HUES64 (cell line): ENCODE data around the gene CD300H.

ENCODE experiments used
- H3K27ac ChIP-seq: 2 replicates; pipeline ENCODE4 v1.7.0; 2013; ENCODE audit warnings: low read depth, low read length, inconsistent platforms
- H3K27me3 ChIP-seq: 2 replicates; pipeline ENCODE4 v1.6.1; 2013; ENCODE audit warnings: mild to moderate bottlenecking, low read length; ENCODE audit not compliant: insufficient read depth
- H3K36me3 ChIP-seq: 2 replicates; pipeline ENCODE4 v1.6.1; 2013; ENCODE audit warnings: mild to moderate bottlenecking, low read length; ENCODE audit not compliant: insufficient read depth
- H3K4me1 ChIP-seq: 2 replicates; pipeline ENCODE4 v1.6.1; 2013; ENCODE audit warnings: mild to moderate bottlenecking, low read length, moderate library complexity; ENCODE audit not compliant: insufficient read depth
- H3K4me3 ChIP-seq: 2 replicates; pipeline ENCODE4 v1.5.1; 2013; ENCODE audit warnings: mild to moderate bottlenecking, low read length, moderate library complexity
- H3K9ac ChIP-seq: 2 replicates; pipeline ENCODE4 v1.6.1; 2013; ENCODE audit warnings: mild to moderate bottlenecking, low read depth, low read length
- H3K9me3 ChIP-seq: 2 replicates; pipeline ENCODE4 v1.6.1; 2013; ENCODE audit warnings: low read depth, low read length; ENCODE audit not compliant: insufficient read depth
- WGBS: fragments of 150-250, 120-280 bp; methylation state at CpG from one replicate; pipeline ENCODE4 v1.1.7; 2013; ENCODE audit warnings: missing lambda C conversion rate; 5-methylcytosine and 5-hydroxymethylcytosine counted together

Gene CD300H

GRCh38 chr17:74549343-74549742 lies 18.0 kb downstream of the CD300H start:
- no peaks in the 10 kb centered on the region for H3K27me3 ChIP-seq
- H3K36me3 ChIP-seq, result no peaks in the 10 kb centered on the region
- no peak overlapping the region for H3K27ac ChIP-seq
- H3K4me3 ChIP-seq, result no peak overlapping the region
- H3K9ac ChIP-seq, result no peak overlapping the region
- whole genome bisulfite sequencing, result 86% methylated on average over 7 of the region's 7 CpGs
- no peaks in the 10 kb centered on the region for H3K4me1 ChIP-seq
- no peaks in the 10 kb centered on the region for H3K9me3 ChIP-seq

DNA sequence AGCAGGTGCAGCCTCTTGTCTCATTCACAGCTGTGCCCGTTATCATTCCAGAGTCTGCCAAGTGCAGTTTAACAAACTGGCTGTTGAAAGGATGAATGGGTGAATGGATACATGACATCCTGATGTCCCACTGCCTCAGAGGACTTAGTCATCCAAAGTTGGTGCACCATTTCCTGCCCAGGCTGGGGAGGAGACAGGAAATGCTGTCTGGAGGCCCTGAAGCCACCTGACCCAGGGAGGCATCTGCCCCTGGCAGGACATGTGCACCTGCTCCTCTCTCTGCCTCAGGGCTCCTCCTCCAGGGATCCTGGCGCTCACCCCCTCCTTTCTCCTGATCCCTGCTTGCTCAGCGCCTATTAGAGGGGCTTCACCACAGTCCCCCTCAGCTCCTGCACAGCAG lies 19.6 kb downstream of the CD300H start:
- H3K9me3 ChIP-seq, result no peaks in the 10 kb centered on the region
- H3K4me1 ChIP-seq, result no peaks in the 10 kb centered on the region
- no peak overlapping the region for H3K4me3 ChIP-seq
- H3K27ac ChIP-seq, result no peak overlapping the region
- H3K9ac ChIP-seq, result no peak overlapping the region
- no peaks in the 10 kb centered on the region for H3K27me3 ChIP-seq
- H3K36me3 ChIP-seq, result no peaks in the 10 kb centered on the region
- WGBS, result 90% methylated on average over 3 of the region's 3 CpGs

DNA sequence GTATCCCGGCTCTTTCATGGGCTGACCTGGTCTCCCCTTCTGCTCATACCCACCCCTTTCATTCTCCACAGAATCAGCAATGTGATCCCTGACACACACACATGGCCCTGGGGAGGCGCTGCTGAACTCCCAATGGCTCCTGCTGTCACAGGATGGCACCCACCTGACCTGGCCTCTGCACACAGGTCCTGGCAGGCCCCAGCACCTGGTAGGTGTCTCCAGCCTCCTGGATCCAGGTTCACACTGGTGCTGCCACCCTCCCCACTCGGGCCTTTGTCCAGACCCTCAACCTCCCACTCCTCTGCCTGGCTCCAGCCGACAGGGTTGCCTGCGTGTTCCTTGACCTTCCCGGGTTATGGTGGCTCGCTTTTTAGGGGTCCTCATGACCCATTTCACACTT lies 20.0 kb downstream of the CD300H start:
- 91% methylated on average over 7 of the region's 7 CpGs for WGBS

GRCh38 chr17:74546586-74546985 lies 20.7 kb downstream of the CD300H start:
- WGBS, result 92% methylated on average over 7 of the region's 7 CpGs
- Histone ChIP-seq H3K4me3 (no peak overlapping the region), H3K9me3 (no peaks in the 10 kb centered on the region), H3K9ac (no peak overlapping the region), H3K27ac (no peak overlapping the region), H3K36me3 (no peaks in the 10 kb centered on the region), H3K4me1 (no peaks in the 10 kb centered on the region), H3K27me3 (no peaks in the 10 kb centered on the region)

More for the DNA sequence above, 20.0 kb downstream of the CD300H start:
- H3K27ac ChIP-seq, result no peak overlapping the region
- H3K9ac ChIP-seq, result no peak overlapping the region
- no peaks in the 10 kb centered on the region for H3K9me3 ChIP-seq
- no peak overlapping the region for H3K4me3 ChIP-seq
- H3K36me3 ChIP-seq, result no peaks in the 10 kb centered on the region
- H3K27me3 ChIP-seq, result no peaks in the 10 kb centered on the region
- H3K4me1 ChIP-seq, result no peaks in the 10 kb centered on the region

DNA sequence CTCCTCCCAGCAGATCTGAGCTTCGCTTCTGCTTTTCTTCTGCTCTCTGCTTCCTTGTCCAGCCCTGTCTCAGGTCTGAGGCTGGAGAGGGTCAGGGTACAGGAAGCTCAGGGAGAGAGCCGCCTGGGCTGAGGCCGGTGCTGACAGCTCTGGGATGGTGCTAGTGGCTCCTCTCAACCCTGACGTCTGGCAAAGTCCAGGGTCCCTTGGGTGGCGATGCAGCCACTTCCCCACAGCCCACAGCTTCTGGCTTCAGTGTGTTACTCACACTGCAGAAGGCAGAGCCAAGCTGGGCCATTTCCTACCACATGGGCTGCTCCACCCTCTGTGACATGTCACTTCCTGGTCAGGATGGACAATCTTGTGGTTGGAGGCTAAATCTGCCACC lies 21.5 kb downstream of the CD300H start, which contains the start of gene CD300C:
CD300C (minus strand) TSS at position 273 of the 388 bp plus-strand sequence. CDS start 333 bp downstream, outside the sequence.
- no peak within 1 kb of the TSS for H3K4me3 ChIP-seq
- no peaks in the 10 kb centered on the region for H3K4me1 ChIP-seq
- 88% methylated on average over 5 of the region's 5 CpGs for WGBS
- H3K27ac ChIP-seq, result no peak within 1 kb of the TSS
- no peak within 1 kb of the TSS; the same call in 1 of the 2 replicates for H3K9ac ChIP-seq
- no peaks in the 10 kb centered on the region for H3K27me3 ChIP-seq
- H3K9me3 ChIP-seq, result no peaks in the 10 kb centered on the region
- H3K36me3 ChIP-seq, result no peaks in the 10 kb centered on the region

DNA sequence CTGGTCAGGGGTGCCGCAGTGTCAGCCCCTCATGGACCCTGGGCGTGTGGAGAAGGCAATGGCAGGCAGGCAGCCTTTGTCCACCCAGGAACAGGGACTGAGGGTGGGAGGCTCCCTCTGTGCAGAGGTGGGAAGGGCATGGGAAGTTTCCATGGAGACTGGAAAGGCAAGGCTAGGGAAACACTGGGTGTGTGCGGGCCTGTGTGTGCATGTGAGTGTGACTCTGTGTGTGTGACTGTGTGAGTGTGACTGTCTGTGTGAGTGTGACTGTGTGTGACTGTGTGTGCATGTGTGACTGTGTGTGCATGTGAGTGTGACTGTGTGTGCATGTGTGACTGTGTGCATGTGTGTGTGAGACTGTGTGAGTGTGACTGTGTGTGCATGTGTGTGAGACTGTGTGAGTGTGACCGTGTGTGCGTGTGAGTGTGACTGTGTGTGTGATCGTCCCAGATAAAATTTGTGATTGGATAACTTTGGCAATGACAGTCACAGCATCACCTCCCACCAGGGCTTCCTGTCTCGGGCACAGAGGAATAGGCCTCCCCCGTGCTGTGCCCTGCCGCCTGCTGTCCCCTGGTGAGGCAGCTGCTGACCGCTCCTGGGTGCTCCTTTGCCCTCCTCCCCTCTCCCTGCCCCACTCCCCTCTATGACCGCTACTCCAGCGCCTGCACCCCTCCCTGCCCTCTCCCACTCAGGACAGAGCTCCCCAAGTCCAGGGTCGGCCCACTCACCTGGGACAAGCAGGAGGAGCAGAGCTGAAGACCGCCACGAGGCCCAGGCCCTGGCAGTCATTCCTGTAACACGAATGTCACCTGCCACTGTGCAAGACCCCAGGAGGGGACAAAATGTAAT lies 22.1 kb downstream of the CD300H start:
- whole genome bisulfite sequencing, result 92% methylated on average over 16 of the region's 16 CpGs
- Histone ChIP-seq H3K4me3 (no peak overlapping the region), H3K4me1 (no peaks in the 10 kb centered on the region), H3K9me3 (no peaks in the 10 kb centered on the region), H3K9ac (no peak overlapping the region; the same call in 1 of the 2 replicates), H3K27me3 (no peaks in the 10 kb centered on the region), H3K36me3 (no peaks in the 10 kb centered on the region), H3K27ac (no peak overlapping the region)

GRCh38 chr17:74543891-74544760 lies 23.2 kb downstream of the CD300H start:
- WGBS, result 92% methylated on average over 18 of the region's 18 CpGs
- Histone ChIP-seq H3K9me3 (no peaks in the 10 kb centered on the region), H3K9ac (no peak overlapping the region), H3K27me3 (no peaks in the 10 kb centered on the region), H3K36me3 (no peaks in the 10 kb centered on the region), H3K4me3 (no peak overlapping the region), H3K27ac (no peak overlapping the region), H3K4me1 (no peaks in the 10 kb centered on the region)

GRCh38 chr17:74543406-74543805 lies 23.9 kb downstream of the CD300H start:
- WGBS, result 82% methylated on average over 14 of the region's 14 CpGs
- Histone ChIP-seq H3K4me1 (no peaks in the 10 kb centered on the region), H3K36me3 (no peaks in the 10 kb centered on the region), H3K9ac (no peak overlapping the region), H3K27ac (no peak overlapping the region), H3K9me3 (no peaks in the 10 kb centered on the region), H3K4me3 (no peak overlapping the region), H3K27me3 (no peaks in the 10 kb centered on the region)

- no peaks in the 10 kb centered on the region for H3K9me3 ChIP-seq
- WGBS, result 93% methylated on average over 17 of the region's 17 CpGs
- no peaks in the 10 kb centered on the region for H3K4me1 ChIP-seq
- H3K9ac ChIP-seq, result no peak overlapping the region
- no peak overlapping the region for H3K27ac ChIP-seq
- H3K4me3 ChIP-seq, result no peak overlapping the region
- peaks cover 3% of the 10 kb centered on the region; the same call in 1 of the 2 replicates for H3K27me3 ChIP-seq
- H3K36me3 ChIP-seq, result no peaks in the 10 kb centered on the region
These were observed 24.5 kb downstream of the CD300H start for GRCh38 chr17:74542727-74543383.

DNA sequence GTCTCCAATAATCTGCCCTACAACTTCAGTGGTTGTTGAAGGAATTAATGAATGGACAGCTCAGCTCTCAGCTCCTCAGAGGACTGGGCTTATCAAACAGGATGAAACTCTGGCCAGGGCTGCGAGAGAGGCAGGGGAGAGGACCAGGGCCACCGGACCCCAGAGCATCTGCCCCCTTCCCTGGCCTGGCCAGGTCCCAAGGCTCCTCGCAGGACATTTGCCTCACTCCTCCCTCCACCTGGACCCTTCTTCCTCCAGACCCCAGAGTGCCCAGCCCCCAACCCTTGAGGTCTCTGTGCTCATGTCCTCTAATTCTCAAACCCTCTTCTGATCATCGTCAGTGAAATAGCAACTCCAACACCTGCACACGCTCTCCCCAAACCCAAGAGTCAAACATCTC lies 25.1 kb downstream of the CD300H start:
- WGBS, result 93% methylated on average over 5 of the region's 5 CpGs
- Histone ChIP-seq H3K4me3 (no peak overlapping the region), H3K27ac (no peak overlapping the region), H3K36me3 (no peaks in the 10 kb centered on the region), H3K9ac (no peak overlapping the region), H3K27me3 (peaks cover 3% of the 10 kb centered on the region; the same call in 1 of the 2 replicates), H3K9me3 (no peaks in the 10 kb centered on the region), H3K4me1 (no peaks in the 10 kb centered on the region)
